A673 (cell line): Measurements from ENCODE around the gene DHRS13. TPM values are rescaled to one million over a fixed set of nuclear protein-coding genes. Genes with fewer than 3 reads are reported as not detected.

ENCODE experiments used
- BruUV-seq: library from RNA; stranded (reverse); fragments of 400-500 nt; replicated peaks from 2 replicates; lab custom pipeline; 2021; lab: Mats Ljungman, UMichigan
- CTCF ChIA-PET: fragments of 300-600 bp; sonication (Branson Sonifier 250); formaldehyde crosslinking; loops from one replicate; lab custom pipeline; 2022; ENCODE audit warnings: antibody characterized with exemption; lab: Charles Lee
- POLR2A ChIA-PET: fragments of 300-600 bp; sonication (Branson Sonifier 250); formaldehyde crosslinking; loops from one replicate; lab custom pipeline; 2022; ENCODE audit warnings: antibody characterized with exemption; ENCODE audit not compliant: low non-redundant PET; lab: Charles Lee
- DNase-seq: peaks from one replicate; pipeline ENCODE4 v3.0.0-alpha.2; 2015; ENCODE audit warnings: low spot score
- H3K27ac ChIP-seq: fragments of 200-600 bp; sonication (generic); 2 replicates; pipeline ENCODE4 v1.5.1; 2016; ENCODE audit warnings: mixed run types, low read depth, mild to moderate bottlenecking, mixed read lengths, antibody characterized with exemption, low read length; ENCODE audit not compliant: poor library complexity, severe bottlenecking
- H3K27me3 ChIP-seq: fragments of 200-600 bp; sonication (generic); replicated peaks from 2 replicates; pipeline ENCODE4 v1.6.1; 2017; ENCODE audit warnings: mixed run types, low read depth, mild to moderate bottlenecking, mixed read lengths, antibody characterized with exemption, low read length; ENCODE audit not compliant: insufficient read depth, poor library complexity
- H3K36me3 ChIP-seq: fragments of 200-600 bp; sonication (generic); 2 replicates; pipeline ENCODE4 v1.6.1; 2016; ENCODE audit warnings: mixed run types, mild to moderate bottlenecking, mixed read lengths, antibody characterized with exemption, low read length; ENCODE audit not compliant: insufficient read depth, poor library complexity, severe bottlenecking
- H3K4me1 ChIP-seq: fragments of 200-600 bp; sonication (generic); 2 replicates; pipeline ENCODE4 v1.6.1; 2017; ENCODE audit warnings: mixed run types, mild to moderate bottlenecking, mixed read lengths, antibody characterized with exemption, low read length; ENCODE audit not compliant: insufficient read depth, poor library complexity, severe bottlenecking
- H3K4me3 ChIP-seq: fragments of 200-600 bp; sonication (generic); 2 replicates; pipeline ENCODE4 v1.5.1; 2016; ENCODE audit warnings: low read depth, mixed run types, mild to moderate bottlenecking, mixed read lengths, low read length; ENCODE audit not compliant: poor library complexity, severe bottlenecking
- H3K9me3 ChIP-seq: fragments of 200-600 bp; sonication (generic); 2 replicates; pipeline ENCODE4 v1.6.1; 2016; ENCODE audit warnings: mixed run types, low read depth, mild to moderate bottlenecking, mixed read lengths, antibody characterized with exemption, low read length; ENCODE audit not compliant: poor library complexity, severe bottlenecking
- EZH2 ChIP-seq: fragments of 200-600 bp; sonication (generic); IDR thresholded peaks from 2 replicates; pipeline ENCODE4 v1.6.1; 2017; ENCODE audit warnings: borderline replicate concordance, low read depth, mild to moderate bottlenecking, mixed read lengths, antibody characterized with exemption, low read length; ENCODE audit not compliant: poor library complexity, severe bottlenecking
- intact Hi-C: fragments of 100-400 bp; cut with micrococcal nuclease; formaldehyde crosslinking; loops from one replicate; pipeline ENCODE4 v1.10.0; 2022; ENCODE audit not compliant: unreplicated experiment
- total RNA-seq: library from RNA; stranded (reverse); gene quantifications from 2 replicates; pipeline ENCODE4 v1.2.3, GENCODE V29; 2021
- TF ChIP-seq, protein P1 (sequence below): fragments of 300-800, 200-600 bp; sonication (generic); conservative IDR thresholded peaks from 2 replicates; pipeline ENCODE4 v1.5.1; 2017; ENCODE audit warnings: low read depth, mild to moderate bottlenecking, antibody characterized with exemption, low read length, moderate library complexity, mixed read lengths

DHRS13 gene
- total RNA-seq, 1 experiment from 2014 or later, result 41.9 TPM

- Histone ChIP-seq H3K4me3 (peak overlapping the region; percentile 88), H3K4me1 (peaks cover 36% of the 10 kb centered on the region), H3K9me3 (no peaks in the 10 kb centered on the region), H3K36me3 (peaks cover 16% of the 10 kb centered on the region), H3K27me3 (no peaks in the 10 kb centered on the region), H3K27ac (peak overlapping the region; percentile 93)
- no TSS peak for BruUV-seq
- ChIA-PET POLR2A (interaction anchor here (0.6 kb wide), 1 partner anchor 408 kb away, joined by 3 read pairs; no protein-coding TSS in a partner anchor), CTCF (no interaction called here)
- intact Hi-C loops, result no loop called here
- no peak for DNase-seq
- no peak for TF ChIP-seq EZH2
- TF ChIP-seq, protein P1, sequence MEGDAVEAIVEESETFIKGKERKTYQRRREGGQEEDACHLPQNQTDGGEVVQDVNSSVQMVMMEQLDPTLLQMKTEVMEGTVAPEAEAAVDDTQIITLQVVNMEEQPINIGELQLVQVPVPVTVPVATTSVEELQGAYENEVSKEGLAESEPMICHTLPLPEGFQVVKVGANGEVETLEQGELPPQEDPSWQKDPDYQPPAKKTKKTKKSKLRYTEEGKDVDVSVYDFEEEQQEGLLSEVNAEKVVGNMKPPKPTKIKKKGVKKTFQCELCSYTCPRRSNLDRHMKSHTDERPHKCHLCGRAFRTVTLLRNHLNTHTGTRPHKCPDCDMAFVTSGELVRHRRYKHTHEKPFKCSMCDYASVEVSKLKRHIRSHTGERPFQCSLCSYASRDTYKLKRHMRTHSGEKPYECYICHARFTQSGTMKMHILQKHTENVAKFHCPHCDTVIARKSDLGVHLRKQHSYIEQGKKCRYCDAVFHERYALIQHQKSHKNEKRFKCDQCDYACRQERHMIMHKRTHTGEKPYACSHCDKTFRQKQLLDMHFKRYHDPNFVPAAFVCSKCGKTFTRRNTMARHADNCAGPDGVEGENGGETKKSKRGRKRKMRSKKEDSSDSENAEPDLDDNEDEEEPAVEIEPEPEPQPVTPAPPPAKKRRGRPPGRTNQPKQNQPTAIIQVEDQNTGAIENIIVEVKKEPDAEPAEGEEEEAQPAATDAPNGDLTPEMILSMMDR, result no peak
Measured at GRCh38 chr17:28947639-28948038, 44.8 kb upstream of the DHRS13 start.

- intact Hi-C loops, result no loop called here
- Histone ChIP-seq H3K4me3 (no peak overlapping the region), H3K36me3 (peaks cover 16% of the 10 kb centered on the region), H3K27ac (peak overlapping the region; percentile 62), H3K9me3 (no peaks in the 10 kb centered on the region), H3K27me3 (no peaks in the 10 kb centered on the region), H3K4me1 (peaks cover 40% of the 10 kb centered on the region)
- BruUV-seq, result no TSS peak
- ChIA-PET POLR2A (interaction anchor here (1.0 kb wide), 1 partner anchor 226 kb away, joined by 3 read pairs; the partner anchor contains the start of gene RPL23A), CTCF (no interaction called here)
- peak; percentile 85 for DNase-seq
- TF ChIP-seq, protein P1, result no peak
- no peak for TF ChIP-seq EZH2
Measured at GRCh38 chr17:28946239-28946638, 43.4 kb upstream of the DHRS13 start.

DNA sequence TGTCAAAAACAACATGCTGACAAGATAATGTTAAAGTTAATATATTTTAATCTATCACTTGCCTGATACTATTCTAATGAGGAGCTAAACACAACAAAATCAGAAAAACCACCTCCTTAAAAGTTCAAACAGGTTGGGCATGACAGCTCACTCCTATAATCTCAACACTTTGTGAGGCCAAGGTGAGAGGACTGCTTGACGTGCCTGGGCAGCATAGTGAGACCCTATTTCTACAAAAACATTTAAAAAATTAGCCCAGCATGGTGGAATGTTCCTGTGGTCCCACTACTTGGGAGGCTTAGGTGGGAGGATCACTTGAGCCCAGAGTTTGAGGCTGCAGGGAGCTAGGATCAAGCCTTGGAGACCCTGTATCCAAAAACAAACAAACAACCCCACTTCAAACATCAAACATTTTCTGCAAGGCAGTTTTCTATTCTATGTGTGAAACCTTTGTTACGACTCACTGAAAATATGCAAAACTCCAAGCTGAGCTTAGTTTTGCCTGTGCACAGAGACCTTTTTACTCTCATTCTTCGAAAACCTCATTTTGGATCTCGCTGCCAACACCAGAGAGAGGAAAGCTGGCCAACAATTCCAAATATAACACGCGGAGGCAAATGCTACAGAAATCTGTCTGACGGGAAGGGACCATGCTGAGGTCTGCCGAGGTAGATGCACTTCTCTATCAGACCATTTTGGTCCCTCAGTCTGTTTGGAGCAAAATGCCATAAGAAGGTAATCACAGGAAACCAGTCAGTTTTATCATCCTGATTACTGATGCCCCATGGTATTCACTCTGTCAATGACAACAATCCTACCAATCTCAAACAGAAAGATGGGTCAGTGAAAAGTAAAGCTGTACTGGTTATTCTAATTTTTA is 42.2 kb upstream of the DHRS13 start:
- Histone ChIP-seq H3K27me3 (no peaks in the 10 kb centered on the region), H3K36me3 (peaks cover 16% of the 10 kb centered on the region), H3K9me3 (no peaks in the 10 kb centered on the region), H3K27ac (peak overlapping the region; percentile 62), H3K4me3 (no peak overlapping the region), H3K4me1 (peaks cover 52% of the 10 kb centered on the region)
- CTCF ChIA-PET, result interaction anchor here (0.6 kb wide), 1 partner anchor 300 kb away, joined by 3 read pairs; the partner anchor contains the start of gene BLTP2
- intact Hi-C loops, result no loop called here
- BruUV-seq, result no TSS peak
- TF ChIP-seq EZH2, result no peak
- TF ChIP-seq, protein P1, result no peak
- no peak for DNase-seq
- POLR2A ChIA-PET, result no interaction called here
